ENCODE results near the gene ADAMTS10.

Gene ADAMTS10

GRCh38 chr19:8642561-8642960 lies 32.0 kb upstream of the ADAMTS10 start:
- TF ChIP-seq, protein P1, sequence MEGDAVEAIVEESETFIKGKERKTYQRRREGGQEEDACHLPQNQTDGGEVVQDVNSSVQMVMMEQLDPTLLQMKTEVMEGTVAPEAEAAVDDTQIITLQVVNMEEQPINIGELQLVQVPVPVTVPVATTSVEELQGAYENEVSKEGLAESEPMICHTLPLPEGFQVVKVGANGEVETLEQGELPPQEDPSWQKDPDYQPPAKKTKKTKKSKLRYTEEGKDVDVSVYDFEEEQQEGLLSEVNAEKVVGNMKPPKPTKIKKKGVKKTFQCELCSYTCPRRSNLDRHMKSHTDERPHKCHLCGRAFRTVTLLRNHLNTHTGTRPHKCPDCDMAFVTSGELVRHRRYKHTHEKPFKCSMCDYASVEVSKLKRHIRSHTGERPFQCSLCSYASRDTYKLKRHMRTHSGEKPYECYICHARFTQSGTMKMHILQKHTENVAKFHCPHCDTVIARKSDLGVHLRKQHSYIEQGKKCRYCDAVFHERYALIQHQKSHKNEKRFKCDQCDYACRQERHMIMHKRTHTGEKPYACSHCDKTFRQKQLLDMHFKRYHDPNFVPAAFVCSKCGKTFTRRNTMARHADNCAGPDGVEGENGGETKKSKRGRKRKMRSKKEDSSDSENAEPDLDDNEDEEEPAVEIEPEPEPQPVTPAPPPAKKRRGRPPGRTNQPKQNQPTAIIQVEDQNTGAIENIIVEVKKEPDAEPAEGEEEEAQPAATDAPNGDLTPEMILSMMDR (IDR thresholded peaks at IDR 0.05) = no peak

GRCh38 chr19:8641908-8642547 lies 31.5 kb upstream of the ADAMTS10 start:
- TF ChIP-seq, protein P1 (IDR thresholded peaks at IDR 0.05) = peak; percentile 40; the same call in 1 of the 2 replicates

- TF ChIP-seq, protein P1 (IDR thresholded peaks at IDR 0.05) = no peak
Measured at GRCh38 chr19:8641221-8641907, 30.8 kb upstream of the ADAMTS10 start.

DNA sequence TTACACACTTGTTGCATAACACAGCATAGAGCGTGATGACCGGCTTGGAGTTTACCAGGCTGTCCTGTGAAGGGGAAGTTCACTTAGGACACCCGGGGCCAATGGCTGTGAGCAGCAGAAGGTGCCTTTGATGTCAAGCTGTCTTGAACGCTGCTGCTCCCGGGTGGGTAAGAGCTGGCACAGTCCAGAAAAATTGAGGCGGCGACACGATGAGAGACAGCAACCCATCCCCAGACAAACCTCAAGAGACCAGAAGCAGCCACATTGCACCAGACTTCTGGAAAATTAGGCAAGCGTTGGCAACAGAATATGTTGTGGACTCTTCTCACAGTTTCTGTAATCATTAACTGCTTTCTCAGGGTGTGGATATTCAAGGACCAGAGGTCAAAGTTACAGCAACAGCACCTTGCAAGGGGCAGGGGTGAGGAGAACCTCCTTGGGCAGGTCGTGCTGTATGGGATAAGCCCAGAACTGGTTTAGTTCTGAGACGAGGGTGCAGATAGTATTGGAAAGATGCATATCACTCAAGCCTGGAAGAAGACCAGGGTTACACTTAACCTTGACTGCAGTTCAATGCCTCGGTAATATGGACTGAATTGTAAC lies 30.0 kb upstream of the ADAMTS10 start:
- TF ChIP-seq, protein P1 (IDR thresholded peaks at IDR 0.05) = no peak

- TF ChIP-seq, protein P1 (IDR thresholded peaks at IDR 0.05) = no peak
Measured at GRCh38 chr19:8639821-8640401, 29.4 kb upstream of the ADAMTS10 start.

DNA sequence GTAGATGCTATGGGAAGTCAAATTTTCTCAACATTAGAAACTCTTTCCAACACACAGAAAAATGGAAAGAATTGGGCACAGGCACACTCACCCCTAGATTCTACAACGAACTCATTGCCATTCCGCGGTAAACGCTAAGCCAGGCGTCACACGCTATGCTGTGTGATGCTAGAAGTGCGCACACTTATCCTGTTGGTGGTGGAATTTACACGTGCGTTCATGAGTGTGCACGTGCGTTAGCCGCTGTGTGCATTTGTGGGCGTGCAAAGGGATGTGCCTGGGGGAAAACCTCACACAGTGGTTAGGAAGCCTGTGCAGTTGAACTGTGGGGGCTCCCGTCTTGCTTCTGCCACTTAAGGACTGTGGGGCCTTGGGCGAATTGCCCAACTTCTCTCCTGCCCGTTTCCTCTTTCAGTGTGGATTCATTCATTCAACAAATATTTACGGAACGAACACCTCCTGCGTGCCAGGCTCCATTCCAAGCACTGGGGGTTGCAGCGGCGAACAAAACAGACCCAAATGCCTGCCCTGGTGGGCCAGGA lies 27.6 kb upstream of the ADAMTS10 start:
- TF ChIP-seq, protein P1 (IDR thresholded peaks at IDR 0.05) = no peak

DNA sequence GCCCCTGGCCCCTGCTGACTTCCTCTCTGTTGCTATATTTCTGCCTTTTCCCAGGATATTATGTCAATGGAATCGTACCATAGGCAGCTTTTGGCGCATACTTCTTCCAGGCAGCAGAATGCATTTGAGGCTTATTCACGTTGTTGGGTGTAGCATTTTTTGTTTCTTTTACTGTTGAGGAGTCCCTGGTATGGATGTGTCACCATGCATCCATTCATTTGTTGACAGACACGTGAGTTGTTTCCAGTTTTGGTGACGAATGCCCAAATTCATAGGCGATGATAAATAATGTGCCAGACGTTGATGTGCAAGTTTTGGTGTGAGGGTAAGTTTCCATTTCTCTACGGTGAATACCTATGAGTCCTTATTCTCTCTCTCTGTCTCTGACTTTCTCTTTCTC lies 24.9 kb upstream of the ADAMTS10 start:
- TF ChIP-seq, protein P1 (IDR thresholded peaks at IDR 0.05) = no peak
